Left ventricle myocardium inferior (tissue), 1 donor: ENCODE results near the gene LSP1. TPM values are rescaled to one million over a fixed set of nuclear protein-coding genes. Genes with fewer than 3 reads are reported as not detected.

Experiments
- DNase-seq: peaks from one replicate; pipeline ENCODE4 v3.0.0-alpha.2; 2020
- H3K27ac ChIP-seq: fragments of 200-600 bp; replicated peaks from 2 replicates; pipeline ENCODE4 v1.8.0; 2021
- H3K27me3 ChIP-seq: fragments of 200-600 bp; 2 replicates; pipeline ENCODE4 v1.8.0; 2021; ENCODE audit warnings: low read depth
- H3K36me3 ChIP-seq: fragments of 200-600 bp; 2 replicates; pipeline ENCODE4 v1.8.0; 2021
- H3K4me1 ChIP-seq: fragments of 200-600 bp; 2 replicates; pipeline ENCODE4 v1.8.0; 2021
- H3K4me3 ChIP-seq: fragments of 200-600 bp; 2 replicates; pipeline ENCODE4 v1.8.0; 2021; ENCODE audit warnings: mild to moderate bottlenecking, moderate library complexity
- H3K9me3 ChIP-seq: fragments of 200-600 bp; replicated peaks from 2 replicates; pipeline ENCODE4 v1.8.0; 2021
- intact Hi-C: fragments of 100-400 bp; cut with micrococcal nuclease; formaldehyde crosslinking; loops from one replicate; pipeline ENCODE4 v1.11.0; 2022
- total RNA-seq: library from RNA; stranded (reverse); fragmentation: NEBNext Ultra II Directional; extraction: Animal tissue kit (Norgen Biotek cat#: 25700); gene quantifications from one replicate; pipeline ENCODE4 v1.2.1, GENCODE V29; 2021
- TF ChIP-seq, protein P1 (sequence below): fragments of 200-600 bp; IDR thresholded peaks from 2 replicates; pipeline ENCODE4 v1.8.0; 2021; ENCODE audit warnings: antibody characterized with exemption, mild to moderate bottlenecking, borderline replicate concordance
- donor health status: DM: no; HTN: yes; CAD: no; lungs with severe emphysema.

LSP1 gene
- total RNA-seq, 1 donor from 2014 or later, result 19.7 TPM

DNA sequence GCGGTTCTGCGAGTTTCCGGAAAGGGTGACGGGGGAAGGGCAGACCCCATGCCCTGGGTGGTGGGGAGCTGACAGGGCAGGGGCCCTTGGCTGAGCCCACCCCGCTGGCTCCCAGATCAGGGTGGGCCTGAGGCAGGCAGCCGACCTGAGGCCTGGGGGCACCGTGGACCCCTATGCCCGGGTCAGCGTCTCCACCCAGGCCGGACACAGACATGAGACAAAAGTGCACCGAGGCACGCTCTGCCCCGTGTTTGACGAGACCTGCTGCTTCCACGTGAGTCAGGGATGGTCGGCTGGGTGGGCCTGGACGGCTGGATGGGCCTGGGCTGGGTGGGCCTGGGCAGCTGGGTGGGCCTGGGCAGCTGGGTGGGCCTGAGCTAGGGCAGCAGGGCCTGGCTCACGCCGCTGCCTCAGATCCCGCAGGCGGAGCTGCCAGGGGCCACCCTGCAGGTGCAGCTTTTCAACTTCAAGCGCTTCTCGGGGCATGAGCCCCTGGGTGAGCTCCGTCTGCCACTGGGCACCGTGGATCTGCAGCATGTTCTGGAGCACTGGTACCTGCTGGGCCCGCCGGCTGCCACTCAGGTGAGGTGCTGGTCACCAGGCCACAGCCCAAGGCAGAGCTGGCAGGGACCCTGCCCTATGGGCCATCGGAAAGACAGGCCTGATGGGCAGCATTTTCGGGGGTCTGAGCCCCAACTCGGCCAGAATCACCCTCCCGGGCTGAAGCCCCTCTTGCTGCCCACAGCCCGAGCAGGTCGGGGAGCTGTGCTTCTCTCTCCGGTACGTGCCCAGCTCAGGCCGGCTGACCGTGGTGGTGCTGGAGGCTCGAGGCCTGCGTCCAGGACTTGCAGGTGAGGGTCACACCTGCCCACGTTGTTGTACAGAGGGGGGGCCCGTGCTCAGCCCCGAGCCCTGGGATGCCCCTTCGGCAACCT is 16.6 kb upstream of the LSP1 start:
- H3K4me3 ChIP-seq, result no peak overlapping the region
- intact Hi-C loops, result loop anchor here (5.0 kb wide), 1 partner anchor 316 kb away; no protein-coding TSS in a partner anchor
- H3K4me1 ChIP-seq, result peaks cover 33% of the 10 kb centered on the region
- H3K36me3 ChIP-seq, result no peaks in the 10 kb centered on the region
- peaks cover 9% of the 10 kb centered on the region for H3K27me3 ChIP-seq
- no peaks in the 10 kb centered on the region for H3K9me3 ChIP-seq
- TF ChIP-seq, protein P1, sequence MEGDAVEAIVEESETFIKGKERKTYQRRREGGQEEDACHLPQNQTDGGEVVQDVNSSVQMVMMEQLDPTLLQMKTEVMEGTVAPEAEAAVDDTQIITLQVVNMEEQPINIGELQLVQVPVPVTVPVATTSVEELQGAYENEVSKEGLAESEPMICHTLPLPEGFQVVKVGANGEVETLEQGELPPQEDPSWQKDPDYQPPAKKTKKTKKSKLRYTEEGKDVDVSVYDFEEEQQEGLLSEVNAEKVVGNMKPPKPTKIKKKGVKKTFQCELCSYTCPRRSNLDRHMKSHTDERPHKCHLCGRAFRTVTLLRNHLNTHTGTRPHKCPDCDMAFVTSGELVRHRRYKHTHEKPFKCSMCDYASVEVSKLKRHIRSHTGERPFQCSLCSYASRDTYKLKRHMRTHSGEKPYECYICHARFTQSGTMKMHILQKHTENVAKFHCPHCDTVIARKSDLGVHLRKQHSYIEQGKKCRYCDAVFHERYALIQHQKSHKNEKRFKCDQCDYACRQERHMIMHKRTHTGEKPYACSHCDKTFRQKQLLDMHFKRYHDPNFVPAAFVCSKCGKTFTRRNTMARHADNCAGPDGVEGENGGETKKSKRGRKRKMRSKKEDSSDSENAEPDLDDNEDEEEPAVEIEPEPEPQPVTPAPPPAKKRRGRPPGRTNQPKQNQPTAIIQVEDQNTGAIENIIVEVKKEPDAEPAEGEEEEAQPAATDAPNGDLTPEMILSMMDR, result no peak
- H3K27ac ChIP-seq, result no peak overlapping the region
- DNase-seq, result peak; percentile 11

DNA sequence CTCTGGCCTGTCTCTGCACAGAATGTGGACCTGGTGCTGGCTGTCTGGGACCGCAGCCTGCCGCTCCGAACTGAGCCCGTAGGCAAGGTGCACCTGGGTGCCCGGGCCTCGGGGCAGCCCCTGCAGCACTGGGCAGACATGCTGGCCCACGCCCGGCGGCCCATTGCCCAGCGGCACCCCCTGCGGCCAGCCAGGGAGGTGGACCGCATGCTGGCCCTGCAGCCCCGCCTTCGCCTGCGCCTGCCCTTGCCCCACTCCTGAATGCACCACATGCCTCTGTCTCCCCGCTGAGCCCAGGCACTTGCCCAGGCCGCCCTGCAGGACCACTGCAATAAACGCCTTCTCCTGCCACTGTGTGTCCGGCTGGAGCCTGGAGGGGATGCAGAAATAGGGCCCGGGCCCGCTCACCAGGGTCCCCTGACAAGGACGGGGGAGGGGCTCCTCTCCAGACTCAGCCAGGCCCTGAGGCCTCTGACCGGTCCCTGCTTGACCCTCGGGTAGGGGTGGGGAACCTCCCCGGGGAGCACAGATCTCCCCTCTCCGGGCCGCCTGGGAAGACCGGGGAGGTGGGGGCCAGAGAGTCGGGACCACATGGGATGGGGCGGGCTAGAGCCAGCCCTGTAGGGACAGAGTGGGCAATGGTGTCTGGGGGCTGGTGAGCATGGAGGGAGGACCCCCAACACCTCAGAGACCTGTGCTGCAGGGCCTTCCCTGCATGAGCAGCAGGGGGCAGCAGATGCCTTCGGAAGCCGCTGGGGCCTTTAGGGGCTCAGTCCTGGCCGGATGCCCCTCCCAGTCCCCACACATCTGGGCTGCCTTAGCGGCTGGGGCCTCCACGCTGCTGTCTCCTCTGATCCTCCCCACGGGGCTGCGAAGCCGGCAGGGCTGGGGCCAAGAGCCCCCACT is 15.5 kb upstream of the LSP1 start:
- DNase-seq, result peak; percentile 69
- intact Hi-C loops, result loop anchor here (5.0 kb wide), 1 partner anchor 315 kb away; no protein-coding TSS in a partner anchor
- H3K9me3 ChIP-seq, result no peaks in the 10 kb centered on the region
- H3K36me3 ChIP-seq, result no peaks in the 10 kb centered on the region
- TF ChIP-seq, protein P1, result peak; percentile 93
- H3K27me3 ChIP-seq, result no peaks in the 10 kb centered on the region
- no peak overlapping the region for H3K4me3 ChIP-seq
- no peak overlapping the region for H3K27ac ChIP-seq
- H3K4me1 ChIP-seq, result peaks cover 35% of the 10 kb centered on the region

DNA sequence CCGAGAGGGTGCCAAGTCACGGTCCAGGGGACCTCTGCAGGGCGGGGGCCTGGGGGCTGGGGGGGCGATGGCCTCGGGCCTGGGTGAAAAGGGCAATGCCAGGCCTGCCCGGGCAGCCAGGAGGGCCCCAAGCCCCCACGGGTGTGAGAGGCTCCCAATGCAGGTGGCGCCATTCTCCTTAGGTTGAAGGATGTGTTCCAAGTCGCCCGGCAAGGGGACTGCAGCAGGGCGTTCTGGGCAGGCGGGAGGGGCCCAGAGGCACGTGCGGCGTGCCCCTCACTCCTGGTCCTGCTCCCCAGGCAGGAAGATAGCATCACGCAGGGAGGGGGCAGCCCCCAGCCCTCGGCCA is 14.8 kb upstream of the LSP1 start:
- Histone ChIP-seq H3K27me3 (no peaks in the 10 kb centered on the region), H3K27ac (no peak overlapping the region), H3K4me1 (peaks cover 37% of the 10 kb centered on the region), H3K9me3 (no peaks in the 10 kb centered on the region), H3K36me3 (no peaks in the 10 kb centered on the region), H3K4me3 (no peak overlapping the region)
- TF ChIP-seq, protein P1, result peak; percentile 0
- intact Hi-C loops, result loop anchor here (5.0 kb wide), 1 partner anchor 314 kb away; no protein-coding TSS in a partner anchor
- DNase-seq, result no peak

DNA sequence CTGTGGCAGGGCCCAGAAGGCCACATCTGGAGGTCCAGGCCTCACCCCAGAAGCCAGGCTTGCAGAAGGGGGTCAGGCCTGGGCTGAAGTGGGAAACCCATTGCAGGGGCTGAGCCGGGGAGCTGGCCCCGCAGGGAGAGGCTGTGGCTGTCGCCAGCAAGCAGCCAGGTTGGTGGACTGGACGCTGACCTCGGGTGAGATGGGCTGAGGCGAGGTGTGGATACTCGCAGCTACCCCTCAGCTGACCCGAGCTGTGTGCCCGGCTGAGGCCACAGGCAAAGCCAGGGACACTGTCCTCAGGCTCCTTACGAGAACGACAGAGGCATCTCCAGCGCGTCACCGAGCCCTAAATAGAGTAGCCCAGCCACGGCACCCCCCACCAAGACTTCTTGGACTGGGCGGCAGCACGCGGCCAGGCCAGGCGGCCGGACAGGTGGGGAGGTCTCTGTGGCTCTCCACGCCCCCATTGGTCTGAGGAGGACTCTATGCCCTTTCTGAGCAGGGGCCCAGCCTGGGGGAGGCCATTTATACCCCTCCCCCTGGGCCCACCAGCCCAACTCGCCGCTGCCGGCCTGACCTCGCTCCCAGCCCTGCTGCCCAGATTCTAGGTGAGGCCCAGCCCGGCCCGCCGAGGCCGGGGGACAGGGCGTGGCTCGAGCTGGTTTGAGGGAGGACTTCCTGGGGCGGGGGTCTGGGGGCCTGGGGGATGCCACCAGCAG is 14.3 kb upstream of the LSP1 start, which contains the start of gene TNNI2:
Gene TNNI2 (plus strand): TSS at position 556 of the 719 bp plus-strand sequence. CDS start 716 bp downstream, outside the sequence.
- H3K9me3 ChIP-seq, result no peaks in the 10 kb centered on the region
- DNase-seq, result peak; percentile 18
- peaks cover 40% of the 10 kb centered on the region for H3K4me1 ChIP-seq
- intact Hi-C loops, result loop anchor here (5.0 kb wide), 1 partner anchor 314 kb away; no protein-coding TSS in a partner anchor
- TF ChIP-seq, protein P1, result no peak
- no peaks in the 10 kb centered on the region for H3K36me3 ChIP-seq
- H3K27ac ChIP-seq, result no peak within 1 kb of the TSS
- no peak within 1 kb of the TSS for H3K4me3 ChIP-seq
- H3K27me3 ChIP-seq, result no peaks in the 10 kb centered on the region
